Measurements from ENCODE around the gene AKR1C8.
"Not testable (repeated sequence)": the region's sequence is repeated elsewhere in the genome, so short reads cannot be mapped to it uniquely, and the experiment has no call there.

Gene AKR1C8

DNA sequence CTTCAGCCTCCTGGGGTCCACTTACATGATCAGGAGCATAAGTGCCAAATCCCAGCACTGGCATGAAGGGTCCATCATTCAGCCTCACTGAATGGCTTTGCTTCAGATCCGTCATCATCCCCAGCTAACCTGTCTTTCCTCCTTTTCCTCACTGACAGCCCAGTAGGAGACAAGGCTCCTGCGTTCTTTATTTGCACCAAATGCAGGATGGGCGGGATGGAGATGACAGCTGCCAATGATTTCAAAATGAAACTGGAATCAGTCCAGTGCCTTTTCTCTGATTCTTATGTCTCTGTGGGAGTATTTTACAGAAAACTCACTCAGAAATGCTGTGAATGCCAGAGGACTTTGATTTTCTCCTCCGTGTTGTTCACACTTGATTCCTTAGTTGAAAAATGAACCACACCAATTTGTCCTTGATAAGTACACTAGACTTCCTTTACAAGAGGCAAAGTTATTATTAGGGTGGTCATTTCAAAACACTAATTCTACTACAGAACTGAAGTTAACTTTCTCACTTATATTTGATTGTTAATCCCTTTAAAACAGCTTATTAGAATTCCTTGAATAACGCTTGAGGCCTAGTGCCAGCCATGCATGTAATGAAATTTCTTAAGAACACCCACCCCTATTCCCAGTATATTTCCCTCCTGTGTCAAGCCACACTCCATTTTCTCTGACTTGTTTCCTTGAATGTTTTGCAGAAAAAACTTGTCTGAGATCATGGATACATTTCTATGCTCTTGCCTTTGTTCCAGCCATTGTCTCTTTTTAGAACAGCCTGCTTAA, at the start of gene AKR1C8:
Gene AKR1C8, minus strand, starts transcription at position 164 of the 789 bp plus-strand sequence. Its CDS starts 46 bp downstream, at position 118.
- DNase-seq, result no peak

DNA sequence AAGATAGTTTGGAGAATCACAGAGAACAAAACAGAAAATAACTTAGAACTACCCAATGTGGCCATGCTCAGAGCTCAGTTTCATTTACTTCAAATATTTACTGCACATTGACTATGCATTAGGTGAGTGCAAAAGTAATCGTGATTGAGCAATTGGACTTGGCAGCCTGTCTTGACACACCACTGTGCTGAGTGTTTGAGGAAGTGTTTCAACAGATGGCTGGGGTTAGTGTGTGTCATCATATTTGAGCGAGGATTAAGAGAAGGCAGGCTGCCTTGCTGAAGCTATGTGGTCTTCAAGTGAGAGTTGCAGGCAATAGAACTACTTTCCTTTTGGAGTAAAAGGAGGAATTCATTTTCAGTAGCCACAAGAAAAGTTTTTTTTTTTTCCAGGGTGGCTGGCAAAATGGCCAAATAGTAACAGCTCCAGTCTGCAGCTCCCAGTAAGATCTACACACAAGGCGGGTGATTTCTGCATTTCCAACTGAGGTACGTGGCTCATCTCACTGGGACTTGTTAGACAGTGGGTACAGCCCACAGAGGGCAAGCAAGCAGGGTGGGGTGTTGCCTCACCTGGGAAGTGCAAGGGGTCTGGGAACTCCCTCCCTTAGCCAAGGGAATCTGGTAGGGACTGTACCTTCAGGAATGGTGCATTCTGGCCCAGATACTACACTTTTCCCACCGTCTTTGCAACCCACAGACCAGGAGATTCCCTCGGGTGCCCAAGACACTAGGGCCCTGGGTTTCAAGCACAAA, 49.3 kb upstream of the AKR1C8 start:
- DNase-seq, result peak; percentile 91

DNA sequence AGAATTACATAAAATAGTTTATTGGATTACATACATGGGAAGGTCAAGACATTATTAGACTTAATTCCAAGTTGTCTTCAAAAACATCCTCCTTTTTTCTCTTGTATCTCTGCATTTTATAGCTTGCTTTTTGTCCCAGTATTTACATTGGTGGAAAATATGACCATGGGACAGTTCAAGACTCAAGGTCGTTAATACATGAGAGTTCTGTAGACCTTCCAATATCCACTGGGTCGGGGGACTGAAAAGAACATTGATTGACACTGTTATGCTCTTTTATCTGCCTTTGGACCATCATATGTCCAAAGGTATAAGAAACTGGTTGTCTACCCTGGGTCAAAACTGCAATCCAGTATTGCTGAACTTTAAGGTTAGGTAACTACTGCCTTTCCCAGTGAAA, 48.4 kb upstream of the AKR1C8 start:
- no peak for DNase-seq

DNA sequence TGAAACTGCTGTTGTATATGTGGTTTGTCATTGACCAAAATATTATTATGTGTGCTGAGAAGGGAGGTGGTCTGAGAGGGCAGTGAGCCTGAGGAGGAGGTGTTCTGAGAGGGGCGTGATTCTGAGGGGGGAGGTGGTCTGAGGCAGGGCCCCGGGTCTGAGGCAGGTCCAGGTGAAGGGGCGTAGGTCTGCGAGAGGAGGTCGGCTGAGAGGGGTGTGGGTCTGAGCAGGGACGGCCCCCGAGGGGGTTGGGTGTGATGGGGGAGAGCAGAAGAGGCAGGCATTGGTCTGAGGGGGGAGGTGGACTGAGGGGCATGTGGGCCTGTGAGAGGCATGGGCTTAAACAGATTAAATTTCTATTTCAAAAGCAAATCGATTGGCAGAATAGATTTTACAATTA, 44.1 kb upstream of the AKR1C8 start:
- no peak for DNase-seq

DNA sequence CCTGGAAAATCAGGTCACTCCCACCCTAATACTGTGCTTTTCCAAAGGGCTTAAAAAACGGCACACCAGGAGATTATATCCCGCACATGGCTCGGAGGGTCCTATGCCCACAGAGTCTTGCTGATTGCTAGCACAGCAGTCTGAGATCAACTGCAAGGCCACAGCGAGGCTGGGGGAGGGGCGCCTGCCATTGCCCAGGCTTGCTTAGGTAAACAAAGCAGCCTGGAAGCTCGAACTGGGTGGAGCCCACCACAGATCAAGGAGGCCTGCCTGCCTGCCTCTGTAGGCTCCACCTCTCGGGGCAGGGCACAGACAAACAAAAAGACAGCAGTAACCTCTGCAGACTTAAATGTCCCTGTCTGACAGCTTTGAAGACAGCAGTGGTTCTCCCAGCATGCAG, 38.0 kb upstream of the AKR1C8 start:
- DNase-seq, result not testable (repeated sequence)

DNA sequence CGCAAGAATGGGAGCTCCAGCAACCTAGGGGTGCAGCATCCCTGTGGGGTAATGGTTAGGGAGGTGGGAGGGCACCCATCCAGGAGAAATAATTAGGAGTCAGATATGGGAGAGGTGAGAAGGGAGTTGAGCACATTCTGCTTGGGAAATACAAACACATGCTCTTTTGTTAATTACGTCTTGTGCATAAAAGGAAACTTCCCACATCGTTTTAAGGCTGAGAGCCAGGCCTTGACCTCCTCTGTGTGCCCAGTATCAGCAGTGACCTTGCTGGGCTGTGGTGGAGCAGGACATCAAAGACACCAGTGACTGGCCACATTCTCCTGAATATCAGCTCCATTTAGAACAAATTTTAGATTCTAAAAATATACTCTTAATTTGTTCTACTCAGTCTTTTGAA, 34.3 kb upstream of the AKR1C8 start:
- DNase-seq, result no peak

DNA sequence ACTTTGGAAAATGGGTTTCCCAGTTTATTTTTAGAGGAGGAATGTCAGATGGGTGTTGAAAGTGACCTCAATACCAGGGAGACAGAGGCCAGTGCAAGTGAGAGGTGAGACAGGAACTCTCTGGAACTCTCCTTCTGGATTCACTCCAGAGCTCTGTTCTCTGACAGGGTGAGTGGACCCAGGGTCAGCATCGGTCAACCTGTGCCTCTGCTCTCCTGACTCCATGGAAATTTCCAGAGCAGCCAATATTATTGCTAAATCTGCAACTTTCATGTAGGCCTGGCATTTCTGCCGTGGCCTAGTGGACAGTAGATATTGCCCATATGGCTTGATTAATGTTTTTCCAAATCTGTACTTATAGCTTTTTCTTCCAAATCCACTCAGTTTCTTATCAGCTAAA, 31.9 kb upstream of the AKR1C8 start:
- no peak for DNase-seq

DNA sequence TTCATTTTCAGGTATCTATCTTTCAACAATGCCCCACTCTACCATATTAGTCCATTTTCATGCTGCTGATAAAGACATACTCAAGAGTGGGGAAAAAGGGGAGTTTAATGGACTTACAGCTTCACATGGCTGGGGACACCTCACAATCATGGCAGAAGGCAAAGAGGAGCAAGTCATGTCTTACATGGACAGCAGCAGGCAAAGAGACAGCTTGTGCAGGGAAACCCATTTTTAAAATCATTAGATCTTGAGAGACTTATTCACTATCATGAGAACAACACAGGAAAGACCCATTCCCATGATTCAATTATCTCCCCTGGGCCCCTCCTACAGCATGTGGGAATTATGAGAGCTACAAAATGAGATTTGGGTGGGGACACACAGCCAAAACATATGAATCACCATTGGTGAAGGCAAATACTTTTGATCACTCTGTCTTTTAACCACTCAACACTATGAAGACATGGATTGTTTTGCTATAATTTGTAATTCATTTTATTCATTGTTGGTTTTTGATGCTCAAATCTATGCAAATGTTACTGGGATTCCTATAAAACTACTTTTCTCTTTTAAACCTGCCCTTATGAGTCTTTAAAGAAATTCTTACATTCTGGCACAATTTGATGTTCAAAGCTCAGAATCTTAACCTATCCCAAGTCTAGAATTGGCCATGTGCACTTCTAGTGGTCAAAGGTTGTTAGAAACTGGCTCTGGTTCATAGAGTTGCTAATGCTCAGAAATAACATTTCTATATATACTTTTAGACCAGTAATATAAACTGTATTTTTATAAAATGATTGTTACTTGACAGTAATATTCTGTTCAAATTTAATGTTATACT, 27.0 kb upstream of the AKR1C8 start:
- no peak for DNase-seq

DNA sequence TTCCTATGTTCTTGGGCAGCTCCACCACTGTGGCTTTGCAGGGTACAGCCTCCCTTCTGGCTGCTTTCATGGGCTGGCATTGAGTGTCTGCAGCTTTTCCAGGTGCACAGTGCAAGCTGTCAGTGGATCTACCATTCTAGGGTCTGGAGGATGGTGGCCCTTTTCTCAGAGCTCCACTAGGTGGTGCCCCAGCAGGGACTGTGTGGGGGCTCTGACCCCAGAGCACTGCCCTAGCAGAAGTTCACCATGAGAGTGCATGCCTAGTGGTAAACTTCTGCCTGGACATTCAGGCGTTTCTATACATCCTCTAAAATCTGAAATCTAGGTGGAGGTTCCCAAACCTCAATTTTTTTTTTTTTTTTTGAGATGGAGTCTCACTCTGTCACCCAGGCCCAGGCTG, 25.3 kb upstream of the AKR1C8 start:
- not testable (repeated sequence) for DNase-seq

DNA sequence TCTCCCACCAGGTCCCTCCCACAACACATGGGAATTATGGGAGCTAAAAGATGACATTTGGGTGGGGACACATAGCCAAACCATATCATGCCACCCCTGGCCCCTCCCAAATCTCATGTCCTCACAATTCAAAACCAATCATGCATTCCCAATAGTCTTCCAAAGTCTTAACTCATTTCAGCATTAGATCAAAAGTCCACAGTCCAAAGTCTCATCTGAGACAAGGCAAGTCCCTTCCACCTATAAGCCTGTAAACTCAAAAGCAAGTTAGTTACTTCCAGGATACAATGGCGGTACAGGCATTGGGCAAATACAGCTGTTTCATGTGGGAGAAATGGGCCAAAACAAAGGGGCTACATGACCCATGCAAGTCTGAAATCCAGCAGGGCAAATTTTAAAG, 24.8 kb upstream of the AKR1C8 start:
- not testable (repeated sequence) for DNase-seq

DNA sequence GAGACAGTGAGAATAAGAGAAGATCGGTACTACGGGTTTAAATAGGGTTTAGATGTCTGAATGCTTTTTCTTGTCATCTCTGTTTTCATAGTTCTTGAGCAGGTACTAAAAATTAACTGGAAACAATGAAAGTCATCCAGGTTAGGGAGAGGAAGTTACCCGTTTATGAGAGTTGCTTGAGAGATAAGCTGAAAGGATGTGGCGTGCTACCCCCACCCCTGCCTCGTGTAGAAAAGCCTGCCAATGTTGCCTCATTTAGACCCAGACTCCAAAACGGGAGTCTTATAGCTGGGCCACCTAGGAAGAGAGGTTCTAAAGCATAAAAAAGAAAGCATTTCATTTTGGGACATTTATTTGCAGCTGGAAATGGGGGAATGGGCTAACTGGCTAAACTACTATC, 21.8 kb upstream of the AKR1C8 start:
- no peak for DNase-seq

DNA sequence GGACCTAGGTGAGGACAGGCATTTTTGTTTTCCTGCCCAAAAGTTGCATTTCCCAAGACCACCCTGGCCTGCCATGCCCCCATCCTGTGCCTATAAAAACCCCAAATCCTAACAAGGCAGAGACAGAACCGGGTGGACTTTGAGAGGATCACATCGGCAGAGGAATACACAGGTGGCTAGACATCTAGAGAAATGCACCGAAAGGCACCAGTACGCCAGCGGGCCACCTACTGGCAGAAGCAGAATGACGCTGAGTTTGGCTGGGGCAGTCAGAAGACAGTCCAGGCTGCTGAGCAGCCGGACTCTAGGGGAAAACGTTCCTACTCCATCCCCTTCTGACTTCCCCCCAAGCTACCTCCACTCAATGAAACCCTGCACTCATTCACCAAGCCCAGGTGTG, 14.4 kb upstream of the AKR1C8 start:
- no peak for DNase-seq

DNA sequence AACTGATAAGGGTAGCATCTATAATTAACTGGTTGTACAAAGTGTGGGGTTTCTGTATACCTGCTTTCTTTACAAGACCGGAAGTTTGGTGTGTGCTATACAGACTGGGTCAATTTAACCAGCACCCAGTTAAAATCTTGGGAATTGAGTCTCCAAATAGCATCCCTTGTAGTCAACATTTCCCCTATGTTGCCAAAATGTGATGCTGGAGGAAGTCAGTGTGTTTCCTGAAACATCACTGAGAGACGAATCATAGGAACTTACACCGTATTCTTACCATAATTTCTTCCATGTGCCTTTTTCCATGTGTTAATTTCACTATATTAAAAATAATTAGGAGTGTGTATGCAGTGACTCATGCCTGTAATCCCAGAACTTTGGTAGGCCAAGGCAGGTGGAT, 13.4 kb upstream of the AKR1C8 start:
- no peak for DNase-seq

DNA sequence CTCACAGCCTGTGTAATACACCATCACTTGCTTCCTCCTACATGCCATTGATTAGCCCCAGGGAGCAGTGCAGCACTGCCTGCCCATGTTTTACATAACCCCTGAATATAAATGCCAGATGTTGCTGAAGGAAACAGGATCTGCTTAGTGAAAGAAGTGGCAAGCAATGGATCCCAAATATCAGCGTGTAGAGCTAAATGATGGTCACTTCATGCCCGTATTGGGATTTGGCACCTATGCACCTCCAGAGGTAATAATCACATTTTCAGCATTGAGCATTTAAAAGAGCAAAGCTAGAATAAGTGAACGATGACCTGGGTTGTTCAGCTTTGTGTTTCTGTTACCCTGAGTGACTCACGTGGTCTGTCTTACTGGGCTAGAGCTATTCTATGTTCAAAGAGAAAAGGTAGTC, 11.8 kb upstream of the AKR1C8 start, which contains the start of gene AKR1C4:
Gene AKR1C4, plus strand, starts transcription at position 136 of the 412 bp plus-strand sequence. Its CDS starts 31 bp downstream, at position 167.
- DNase-seq, result no peak

DNA sequence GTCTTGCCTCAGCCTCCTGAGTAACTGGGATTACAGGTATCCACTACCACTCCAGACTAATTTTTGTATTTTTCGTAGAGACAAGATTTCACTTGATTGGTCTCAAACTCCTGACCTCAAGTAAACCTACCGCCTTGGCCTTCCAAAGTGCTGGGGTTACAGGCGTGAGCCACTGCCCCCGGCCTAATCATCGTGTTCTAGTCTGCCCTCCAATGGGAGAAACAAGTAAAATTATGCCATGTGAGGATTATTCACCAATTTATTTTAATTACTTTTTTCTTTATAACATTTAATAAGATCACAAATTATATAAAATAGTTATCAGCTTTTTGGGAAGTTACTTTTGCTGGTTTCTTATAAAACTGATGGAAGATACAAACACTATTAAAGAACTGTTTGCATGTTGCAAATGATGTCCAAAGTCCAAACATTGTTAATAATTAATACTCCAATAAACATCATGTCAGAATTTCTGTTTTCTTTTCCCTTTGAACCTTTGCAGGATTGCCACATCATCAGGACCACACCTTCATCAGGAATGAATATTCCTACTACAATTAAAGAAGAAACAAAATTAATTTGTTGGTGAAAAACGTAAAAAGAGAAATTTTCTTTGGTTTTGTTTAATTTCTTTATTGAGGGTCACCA, 10.9 kb upstream of the AKR1C8 start:
- DNase-seq, result no peak

DNA sequence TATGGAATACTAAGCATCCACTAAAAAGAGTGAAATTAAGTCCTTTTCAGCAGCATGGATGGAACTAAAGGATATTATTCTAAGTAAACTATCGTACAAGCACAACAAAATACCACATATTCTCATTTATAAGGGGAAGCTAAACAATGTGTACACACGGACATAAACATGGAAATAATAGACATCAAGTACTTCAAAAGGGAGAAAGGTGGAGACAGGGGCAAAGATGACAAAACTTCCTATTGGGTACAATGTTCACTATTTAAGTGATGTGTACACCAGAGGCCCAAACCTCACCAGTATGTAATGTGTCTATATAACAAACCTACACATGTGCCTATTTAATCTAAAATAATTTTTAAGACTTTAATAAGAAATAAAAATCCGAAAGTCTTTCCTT, 9.5 kb upstream of the AKR1C8 start:
- DNase-seq, result no peak

DNA sequence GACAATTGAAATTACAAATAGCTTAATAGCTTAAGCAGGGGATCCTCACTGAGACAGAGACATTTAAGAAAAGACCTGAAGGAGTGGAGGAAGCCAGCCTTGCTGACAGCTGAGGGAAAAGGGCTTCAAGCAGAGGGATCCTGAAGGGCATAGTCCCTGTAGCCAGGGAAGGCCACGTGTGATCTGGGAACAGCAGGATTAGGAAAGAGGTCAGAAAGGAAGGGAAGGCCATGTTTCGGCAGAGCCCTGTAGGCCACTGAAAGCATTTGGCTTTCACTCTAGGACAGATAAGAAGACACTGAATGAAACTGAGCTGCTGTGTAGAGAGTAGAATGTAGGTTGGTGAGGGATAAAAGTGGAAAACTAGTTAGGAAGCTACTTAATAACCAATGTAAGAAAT, 3.4 kb upstream of the AKR1C8 start:
- DNase-seq, result no peak

DNA sequence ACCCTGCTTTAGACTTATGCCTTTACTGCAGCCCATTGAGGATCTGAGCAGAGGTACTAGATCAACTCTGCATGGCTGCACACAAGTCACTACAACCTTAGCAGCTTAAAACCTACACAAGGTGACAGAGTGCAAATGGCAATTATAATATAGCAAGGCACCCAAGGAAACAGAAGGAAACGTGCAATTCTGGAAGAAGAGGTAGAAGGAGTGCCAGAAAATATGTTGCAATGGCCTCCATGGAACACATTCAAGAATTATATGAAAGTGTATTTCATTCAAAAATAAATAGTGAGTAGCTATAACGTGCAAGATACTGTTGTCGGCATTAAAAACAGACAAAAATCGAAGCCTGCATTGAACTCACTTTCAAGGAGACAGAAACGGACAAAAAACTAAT, 2.9 kb upstream of the AKR1C8 start:
- no peak for DNase-seq

DNA sequence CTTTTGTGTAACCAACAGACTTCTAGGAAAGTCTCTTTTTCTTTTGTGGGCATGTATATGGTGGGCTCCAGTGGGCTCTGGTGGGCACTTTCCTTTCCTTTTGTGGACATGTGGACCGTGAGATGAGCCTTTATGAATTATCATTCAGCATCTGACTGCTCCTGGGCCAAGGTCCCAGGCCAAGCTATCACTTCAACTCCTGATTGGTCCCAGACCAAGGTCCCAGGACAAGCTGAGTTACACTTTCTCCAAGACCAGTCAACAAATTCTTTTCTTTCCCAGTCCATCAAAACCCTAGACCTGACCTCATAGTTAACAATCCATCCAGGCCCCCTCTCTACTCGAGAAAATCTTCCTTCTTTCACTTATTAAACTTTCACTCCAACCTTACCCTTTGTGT, 1.0 kb downstream of the AKR1C8 start:
- no peak for DNase-seq

DNA sequence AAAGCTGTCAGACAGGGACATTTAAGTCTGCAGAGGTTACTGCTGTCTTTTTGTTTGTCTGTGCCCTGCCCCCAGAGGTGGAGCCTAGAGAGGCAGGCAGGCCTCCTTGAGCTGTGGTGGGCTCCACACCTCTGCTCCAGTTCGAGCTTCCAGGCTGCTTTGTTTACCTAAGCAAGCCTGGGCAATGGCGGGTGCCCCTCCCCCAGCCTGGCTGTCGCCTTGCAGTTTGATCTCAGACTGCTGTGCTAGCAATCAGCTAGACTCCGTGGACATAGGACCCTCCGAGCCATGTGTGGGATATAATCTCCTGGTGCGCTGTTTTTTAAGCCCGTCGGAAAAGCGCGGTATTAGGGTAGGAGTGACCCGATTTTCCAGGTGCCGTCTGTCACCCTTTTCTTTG, 4.4 kb downstream of the AKR1C8 start:
- not testable (repeated sequence) for DNase-seq

DNA sequence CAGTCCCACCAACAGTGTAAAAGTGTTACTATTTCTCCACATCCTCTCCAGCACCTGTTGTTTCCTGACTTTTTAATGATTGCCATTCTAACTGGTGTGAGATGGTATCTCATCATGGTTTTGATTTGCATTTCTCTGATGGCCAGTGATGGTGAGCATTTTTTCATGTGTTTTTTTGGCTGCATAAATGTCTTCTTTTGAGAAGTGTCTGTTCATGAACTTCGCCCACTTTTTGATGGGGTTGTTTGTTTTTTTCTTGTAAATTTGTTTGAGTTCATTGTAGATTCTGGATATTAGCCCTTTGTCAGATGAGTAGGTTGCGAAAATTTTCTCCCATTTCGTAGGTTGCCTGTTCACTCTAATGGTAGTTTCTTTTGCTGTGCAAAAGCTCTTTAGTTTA, 9.4 kb downstream of the AKR1C8 start:
- DNase-seq, result not testable (repeated sequence)

DNA sequence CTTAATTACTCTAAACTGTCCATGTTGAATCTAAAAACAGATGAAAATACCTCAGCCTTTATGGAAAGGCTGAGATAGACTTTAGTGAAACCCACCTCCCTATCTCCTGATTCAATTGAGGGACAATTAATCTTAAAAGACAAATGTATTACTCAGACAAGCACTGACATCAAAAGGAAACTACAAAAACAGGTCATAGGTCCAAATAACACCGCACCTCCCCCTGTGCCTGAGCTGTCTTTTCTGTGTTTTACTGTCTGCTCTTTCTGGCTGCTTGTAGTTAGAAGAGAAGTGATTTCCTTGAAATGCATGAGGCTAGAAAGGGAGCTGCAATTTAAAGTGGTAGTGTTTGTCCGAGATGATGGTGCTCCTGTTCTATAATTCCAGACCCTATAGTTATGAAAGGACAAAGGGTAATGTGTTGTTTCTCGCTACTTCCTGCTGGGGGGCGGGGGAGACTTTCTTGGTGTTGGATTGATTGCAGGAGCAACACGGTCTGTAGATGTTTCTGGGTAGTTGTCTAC, 16.0 kb downstream of the AKR1C8 start:
- no peak for DNase-seq

DNA sequence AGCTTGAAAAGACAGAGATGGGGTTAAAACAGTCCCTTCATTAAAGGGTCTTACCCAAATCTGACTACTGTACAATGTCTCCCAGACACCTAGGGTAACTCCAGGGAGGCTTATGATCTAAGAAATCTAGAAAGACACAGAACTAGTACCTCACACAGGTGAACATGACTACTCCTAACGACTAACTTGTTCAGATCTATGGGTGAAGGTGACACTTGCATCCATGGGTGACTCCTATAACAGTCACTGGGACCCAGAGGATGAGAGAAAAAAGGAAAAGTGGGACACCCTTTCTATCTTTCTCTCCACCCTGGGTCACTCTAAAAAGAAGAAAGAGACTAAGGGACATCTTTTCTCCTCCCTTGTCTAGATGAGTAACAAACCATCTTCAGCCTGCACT, 19.2 kb downstream of the AKR1C8 start:
- no peak for DNase-seq

Measured in inflammatory macrophage treated with lipopolysaccharide for 4 hours (primary cell).